ENCODE data around the gene TSR2. TPM values are rescaled to one million over a fixed set of nuclear protein-coding genes. Genes with fewer than 3 reads are reported as not detected.

TSR2 gene
- total RNA-seq (10 to 100 TPM; 36.3 to 36.5 TPM), total RNA-seq (40.3 to 85.0 (median 60.5) reads per million in 172 experiments)
- polyA plus RNA-seq (2013, experiment 1 of 2), result 42.2 TPM
- polyA plus RNA-seq (2013, experiment 2 of 2), result 42.9 TPM

GRCh38 chrX:54439960-54440871 lies at the start of gene TSR2:
TSR2 (plus strand) TSS chrX:54440404; CDS start chrX:54440422, 18 bp downstream.
- Mint-ChIP-seq H3K36me3 (ENCODE audit: low read depth) (peaks cover 44% of the 10 kb centered on the region), H3K4me1 (ENCODE audit: low read depth) (peaks cover 32% of the 10 kb centered on the region), H3K4me3 (peak within 1 kb of the TSS; percentile 95), H3K27me3 (no peaks in the 10 kb centered on the region), H3K9me3 (no peaks in the 10 kb centered on the region), H3K27ac (peak within 1 kb of the TSS; percentile 85)
- CTCF ChIA-PET, result interaction anchor here (1.6 kb wide), 1 partner anchor 200 kb away, joined by 3 read pairs; no protein-coding TSS in a partner anchor
- POLR2A ChIA-PET, result interaction anchor here (0.6 to 3.2 kb wide), 9 partner anchors 82 to 1215 kb away, joined by 3 to 26 read pairs (median 6); partner anchors contain the start of genes APEX2, FAM120C, GNL3L and KDM5C
- peak; percentile 96 for ATAC-seq (ENCODE audit: poor library complexity)
- Histone ChIP-seq H3K4me3 (ENCODE audit: low read length) (peak within 1 kb of the TSS; percentile 87), H3K27me3 (ENCODE audit: control insufficient read depth in 1 of 2, insufficient read depth in 2 of 2, low read length in 2 of 2) (no peaks in the 10 kb centered on the region), H3K4me1 (ENCODE audit: insufficient read depth, low read length) (peaks cover 25% of the 10 kb centered on the region), H3K27ac (ENCODE audit: low read depth in 1 of 2, low read length in 2 of 2) (peak within 1 kb of the TSS; percentile 47 to 56), H3K36me3 (ENCODE audit: insufficient read depth, low read length) (peaks cover 16% of the 10 kb centered on the region), H3K9me3 (ENCODE audit: control insufficient read depth in 1 of 2, insufficient read depth in 1 of 2, low read length in 2 of 2) (no peaks in the 10 kb centered on the region)
- DNase-seq, result peak; percentile 58 to 90 (median 68)
- TF ChIP-seq CTCF (IDR thresholded peaks at IDR 0.05), result no peak
- intact Hi-C loops (cut with DNase I, micrococcal nuclease), result loop anchor here (1.0 to 10.0 kb wide), 10 partner anchors 31 to 725 kb away; partner anchors contain the start of genes FAM120C (in 1 of the 2), GNL3L (in 1 of the 2), MAGED2 (in 1 of the 2) and PFKFB1 (in 1 of the 2)

- no peak for TF ChIP-seq CTCF (IDR thresholded peaks at IDR 0.05)
- Histone ChIP-seq H3K4me1 (ENCODE audit: insufficient read depth, low read length) (no peaks in the 10 kb centered on the region), H3K27ac (ENCODE audit: low read depth in 1 of 2, low read length in 2 of 2) (no peak overlapping the region), H3K27me3 (ENCODE audit: control insufficient read depth in 1 of 2, insufficient read depth in 2 of 2, low read length in 2 of 2) (no peaks in the 10 kb centered on the region), H3K36me3 (ENCODE audit: insufficient read depth, low read length) (no peaks in the 10 kb centered on the region), H3K9me3 (ENCODE audit: control insufficient read depth in 1 of 2, insufficient read depth in 1 of 2, low read length in 2 of 2) (no peaks in the 10 kb centered on the region), H3K4me3 (ENCODE audit: low read length) (no peak overlapping the region)
- DNase-seq, result no peak
- intact Hi-C loops (cut with DNase I, micrococcal nuclease), result no loop called here
- Mint-ChIP-seq H3K27me3 (peaks cover 1% of the 10 kb centered on the region), H3K4me3 (no peak overlapping the region), H3K27ac (no peak overlapping the region), H3K4me1 (ENCODE audit: low read depth) (no peaks in the 10 kb centered on the region), H3K36me3 (ENCODE audit: low read depth) (no peaks in the 10 kb centered on the region), H3K9me3 (no peaks in the 10 kb centered on the region)
- no peak for ATAC-seq (ENCODE audit: poor library complexity)
- ChIA-PET CTCF (no interaction called here), POLR2A (no interaction called here)
Observed at GRCh38 chrX:54397113-54397512, 43.1 kb upstream of the TSR2 start.

GRCh38 chrX:54407266-54407665 lies 32.9 kb upstream of the TSR2 start:
- ChIA-PET POLR2A (no interaction called here), CTCF (no interaction called here)
- no peaks in the 10 kb centered on the region for H3K36me3 ChIP-seq (ENCODE audit: insufficient read depth, low read length)
- no peak overlapping the region for H3K4me3 Mint-ChIP-seq
- no peak overlapping the region for H3K27ac ChIP-seq (ENCODE audit: low read depth in 1 of 2, low read length in 2 of 2)
- no peak for ATAC-seq (ENCODE audit: poor library complexity)
- DNase-seq, result no peak
- no peaks in the 10 kb centered on the region for H3K9me3 ChIP-seq (ENCODE audit: control insufficient read depth in 1 of 2, insufficient read depth in 1 of 2, low read length in 2 of 2)
- H3K4me1 ChIP-seq (ENCODE audit: insufficient read depth, low read length), result no peaks in the 10 kb centered on the region
- no peak for TF ChIP-seq CTCF (IDR thresholded peaks at IDR 0.05)
- H3K36me3 Mint-ChIP-seq (ENCODE audit: low read depth), result no peaks in the 10 kb centered on the region
- H3K27me3 Mint-ChIP-seq, result peaks cover 7% of the 10 kb centered on the region
- no peak overlapping the region for H3K4me3 ChIP-seq (ENCODE audit: low read length)
- H3K27ac Mint-ChIP-seq, result no peak overlapping the region
- no peaks in the 10 kb centered on the region for H3K27me3 ChIP-seq (ENCODE audit: control insufficient read depth in 1 of 2, insufficient read depth in 2 of 2, low read length in 2 of 2)
- H3K9me3 Mint-ChIP-seq, result no peaks in the 10 kb centered on the region
- peaks cover 7% of the 10 kb centered on the region for H3K4me1 Mint-ChIP-seq (ENCODE audit: low read depth)
- intact Hi-C loops (cut with DNase I, micrococcal nuclease), result no loop called here

Data from CD4-positive, alpha-beta T cell (primary cell).